ENCODE measurements around the gene BCL2L13.

- TF ChIP-seq CTCF (conservative IDR thresholded peaks at IDR 0.05 in 1 of 2, IDR thresholded peaks at IDR 0.05 in 1 of 2; ENCODE audit: extremely low read depth in 1 of 2, insufficient read depth in 1 of 2, low read depth in 1 of 2, low read length in 2 of 2), result no peak
- TF ChIP-seq EZH2 (IDR thresholded peaks at IDR 0.05; ENCODE audit: borderline replicate concordance, low read length), result no peak
Measured at GRCh38 chr22:17634696-17635095, 3.9 kb upstream of the BCL2L13 start.
